GM19395 (cell line): Measurements from ENCODE around the gene RPRD1A.
"Not testable (repeated sequence)": the region's sequence is repeated elsewhere in the genome, so short reads cannot be mapped to it uniquely, and the experiment has no call there.

ENCODE experiments used
- ATAC-seq: cut with Tn5 transposase; IDR thresholded peaks from one replicate; pipeline ENCODE4 v1.9.1; 2021; ENCODE audit warnings: mild to moderate bottlenecking, moderate library complexity; ENCODE audit not compliant: unreplicated experiment

Gene RPRD1A

GRCh38 chr18:36078751-36079529, 11.6 kb upstream of the RPRD1A start:
- ATAC-seq, result no peak

- not testable (repeated sequence) for ATAC-seq
Measured at GRCh38 chr18:36077764-36078163, 10.4 kb upstream of the RPRD1A start.

GRCh38 chr18:36075862-36076587, 8.7 kb upstream of the RPRD1A start:
- no peak for ATAC-seq

- ATAC-seq, result no peak
Measured at GRCh38 chr18:36074435-36074834, 7.1 kb upstream of the RPRD1A start.

- ATAC-seq, result no peak
Measured at GRCh38 chr18:36073676-36074075, 6.3 kb upstream of the RPRD1A start.

GRCh38 chr18:36072406-36072805, 5.0 kb upstream of the RPRD1A start:
- ATAC-seq, result not testable (repeated sequence)

GRCh38 chr18:36066686-36067054, 689 bp downstream of the RPRD1A start:
- peak; percentile 11 for ATAC-seq

GRCh38 chr18:36066001-36066400, 1.4 kb downstream of the RPRD1A start:
- no peak for ATAC-seq

- not testable (repeated sequence) for ATAC-seq
Measured at GRCh38 chr18:36064809-36065079, 2.6 kb downstream of the RPRD1A start.

- no peak for ATAC-seq
Measured at GRCh38 chr18:36064027-36064808, 3.1 kb downstream of the RPRD1A start.

- ATAC-seq, result no peak
Measured at GRCh38 chr18:36058674-36059073, 8.7 kb downstream of the RPRD1A start.

GRCh38 chr18:36051760-36052159, 15.6 kb downstream of the RPRD1A start:
- no peak for ATAC-seq

GRCh38 chr18:36050479-36050878, 16.9 kb downstream of the RPRD1A start:
- ATAC-seq, result no peak

GRCh38 chr18:36047521-36047920, 19.8 kb downstream of the RPRD1A start:
- no peak for ATAC-seq

- no peak for ATAC-seq
Measured at GRCh38 chr18:36046898-36047297, 20.5 kb downstream of the RPRD1A start.

- no peak for ATAC-seq
Measured at GRCh38 chr18:36045241-36045991, 21.9 kb downstream of the RPRD1A start.

- ATAC-seq, result no peak
Measured at GRCh38 chr18:36043153-36043552, 24.2 kb downstream of the RPRD1A start.

- no peak for ATAC-seq
Measured at GRCh38 chr18:36041146-36041545, 26.2 kb downstream of the RPRD1A start.

- ATAC-seq, result no peak
Measured at GRCh38 chr18:36038102-36038663, 29.2 kb downstream of the RPRD1A start.

- ATAC-seq, result no peak
Measured at GRCh38 chr18:36035253-36035652, 32.1 kb downstream of the RPRD1A start.
